Airway epithelial cell (primary cell): ENCODE measurements around the gene RFPL3. TPM values are rescaled to one million over a fixed set of nuclear protein-coding genes. Genes with fewer than 3 reads are reported as not detected.

Experiments used
- total RNA-seq: library from RNA; depleted of rRNA; stranded (reverse); fragments of >200 nt; gene quantifications from 2 replicates; pipeline ENCODE4 v1.2.3, GENCODE V29; 2015

RFPL3 gene
- total RNA-seq = not detected in 2 replicates

GRCh38 chr22:32357567-32357966 is at the start of gene RFPL3:
Gene RFPL3, plus strand, starts transcription at chr22:32357867. Its CDS starts 205 bp downstream, at chr22:32358072.

Other genes starting within 250 kb of the RFPL3 start
- not detected in 2 replicates for gene C22orf42, start 198.6 kb upstream of the RFPL3 start, total RNA-seq
- not detected in 2 replicates for gene RFPL2, start 152.8 kb upstream of the RFPL3 start, total RNA-seq
- gene SLC5A4, start 102.5 kb upstream of the RFPL3 start, total RNA-seq = not detected in 2 replicates
- 81.7 and 89.5 TPM in 2 replicates for gene RTCB, start 54.4 kb downstream of the RFPL3 start, total RNA-seq
- gene BPIFC, start 106.6 kb downstream of the RFPL3 start, total RNA-seq = 0.07 TPM in 1 of 2 replicates, not detected in the other
- gene FBXO7, start 116.9 kb downstream of the RFPL3 start, total RNA-seq = 59.4 and 73.7 TPM in 2 replicates